MM.1S (cell line): Measurements from ENCODE around the gene COL27A1.

ENCODE experiments used
- DNase-seq: peaks from one replicate; pipeline ENCODE4 v3.0.0-alpha.2; 2015
- H2AFZ ChIP-seq: fragments of 300-600 bp; sonication (generic); 2 replicates; pipeline ENCODE4 v1.6.0; 2016; ENCODE audit warnings: antibody characterized with exemption, low read length
- H3F3A ChIP-seq: fragments of 300-600 bp; sonication (generic); 2 replicates; pipeline ENCODE4 v1.6.1; 2016; ENCODE audit warnings: mild to moderate bottlenecking, antibody characterized with exemption, low read length, moderate library complexity, mixed read lengths; ENCODE audit not compliant: insufficient read depth
- H3K27ac ChIP-seq: fragments of 300-600 bp; sonication (generic); 2 replicates; pipeline ENCODE4 v1.5.1; 2016; ENCODE audit warnings: mild to moderate bottlenecking, low read length
- H3K27me3 ChIP-seq: fragments of 300-600 bp; sonication (generic); replicated peaks from 2 replicates; pipeline ENCODE4 v1.6.0; 2016; ENCODE audit warnings: low read length; ENCODE audit not compliant: insufficient read depth
- H3K36me3 ChIP-seq: fragments of 300-600 bp; sonication (generic); replicated peaks from 2 replicates; pipeline ENCODE4 v1.6.1; 2016; ENCODE audit warnings: mild to moderate bottlenecking, low read length, mixed read lengths; ENCODE audit not compliant: insufficient read depth
- H3K4me1 ChIP-seq: fragments of 300-600 bp; sonication (generic); 2 replicates; pipeline ENCODE4 v1.6.1; 2016; ENCODE audit warnings: low read length, mixed read lengths
- H3K4me2 ChIP-seq: fragments of 300-600 bp; sonication (generic); 2 replicates; pipeline ENCODE4 v1.6.0; 2016; ENCODE audit warnings: low read depth, low read length
- H3K4me3 ChIP-seq: fragments of 300-600 bp; sonication (generic); 2 replicates; pipeline ENCODE4 v1.5.1; 2016; ENCODE audit warnings: low read length, mixed read lengths
- H3K79me2 ChIP-seq: fragments of 300-600 bp; sonication (generic); 2 replicates; pipeline ENCODE4 v1.6.1; 2016; ENCODE audit warnings: mixed run types, low read length, mixed read lengths
- H3K9ac ChIP-seq: fragments of 300-600 bp; sonication (generic); 2 replicates; pipeline ENCODE4 v1.6.1; 2016; ENCODE audit warnings: low read length, mixed read lengths
- H3K9me2 ChIP-seq: fragments of 300-600 bp; sonication (generic); replicated peaks from 2 replicates; pipeline ENCODE4 v1.6.1; 2016; ENCODE audit warnings: mild to moderate bottlenecking, low read length, mixed read lengths; ENCODE audit not compliant: insufficient read depth
- H3K9me3 ChIP-seq: fragments of 300-600 bp; sonication (generic); replicated peaks from 2 replicates; pipeline ENCODE4 v1.6.1; 2016; ENCODE audit warnings: mild to moderate bottlenecking, low read length, mixed read lengths; ENCODE audit not compliant: insufficient read depth
- H4K20me1 ChIP-seq: fragments of 300-600 bp; sonication (generic); 2 replicates; pipeline ENCODE4 v1.6.1; 2016; ENCODE audit warnings: mild to moderate bottlenecking, low read length, moderate library complexity, mixed read lengths; ENCODE audit not compliant: insufficient read depth
- EZH2 ChIP-seq: fragments of 300-600 bp; sonication (generic); optimal IDR thresholded peaks from 2 replicates; pipeline ENCODE3; 2017; ENCODE audit warnings: low read depth, mild to moderate bottlenecking, antibody characterized with exemption, low read length, mixed read lengths
- EZH2phosphoT487 ChIP-seq: fragments of 300-600 bp; sonication (generic); IDR thresholded peaks from 2 replicates; pipeline ENCODE4 v1.6.1; 2018; ENCODE audit warnings: antibody characterized with exemption, low read length
- TF ChIP-seq, protein P1 (sequence below): fragments of 300-600 bp; sonication (generic); IDR thresholded peaks from 2 replicates; pipeline ENCODE4 v1.5.1; 2016; ENCODE audit warnings: antibody characterized with exemption, low read length, mixed read lengths

The COL27A1 gene

GRCh38 chr9:114157516-114158176, 2.3 kb downstream of the COL27A1 start:
- Histone ChIP-seq H3K27ac (no peak overlapping the region), H3K4me3 (no peak overlapping the region), H3K36me3 (no peaks in the 10 kb centered on the region), H3K9me2 (no peaks in the 10 kb centered on the region), H3K79me2 (no peaks in the 10 kb centered on the region), H2AFZ (no peak overlapping the region), H3K9me3 (no peaks in the 10 kb centered on the region), H3F3A (no peaks in the 10 kb centered on the region), H4K20me1 (no peaks in the 10 kb centered on the region), H3K4me2 (no peak overlapping the region), H3K4me1 (no peaks in the 10 kb centered on the region), H3K9ac (no peak overlapping the region), H3K27me3 (peaks cover 27% of the 10 kb centered on the region)
- no peak for DNase-seq
- TF ChIP-seq EZH2phosphoT487 = no peak
- no peak for TF ChIP-seq EZH2
- TF ChIP-seq, protein P1, sequence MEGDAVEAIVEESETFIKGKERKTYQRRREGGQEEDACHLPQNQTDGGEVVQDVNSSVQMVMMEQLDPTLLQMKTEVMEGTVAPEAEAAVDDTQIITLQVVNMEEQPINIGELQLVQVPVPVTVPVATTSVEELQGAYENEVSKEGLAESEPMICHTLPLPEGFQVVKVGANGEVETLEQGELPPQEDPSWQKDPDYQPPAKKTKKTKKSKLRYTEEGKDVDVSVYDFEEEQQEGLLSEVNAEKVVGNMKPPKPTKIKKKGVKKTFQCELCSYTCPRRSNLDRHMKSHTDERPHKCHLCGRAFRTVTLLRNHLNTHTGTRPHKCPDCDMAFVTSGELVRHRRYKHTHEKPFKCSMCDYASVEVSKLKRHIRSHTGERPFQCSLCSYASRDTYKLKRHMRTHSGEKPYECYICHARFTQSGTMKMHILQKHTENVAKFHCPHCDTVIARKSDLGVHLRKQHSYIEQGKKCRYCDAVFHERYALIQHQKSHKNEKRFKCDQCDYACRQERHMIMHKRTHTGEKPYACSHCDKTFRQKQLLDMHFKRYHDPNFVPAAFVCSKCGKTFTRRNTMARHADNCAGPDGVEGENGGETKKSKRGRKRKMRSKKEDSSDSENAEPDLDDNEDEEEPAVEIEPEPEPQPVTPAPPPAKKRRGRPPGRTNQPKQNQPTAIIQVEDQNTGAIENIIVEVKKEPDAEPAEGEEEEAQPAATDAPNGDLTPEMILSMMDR = no peak

DNA sequence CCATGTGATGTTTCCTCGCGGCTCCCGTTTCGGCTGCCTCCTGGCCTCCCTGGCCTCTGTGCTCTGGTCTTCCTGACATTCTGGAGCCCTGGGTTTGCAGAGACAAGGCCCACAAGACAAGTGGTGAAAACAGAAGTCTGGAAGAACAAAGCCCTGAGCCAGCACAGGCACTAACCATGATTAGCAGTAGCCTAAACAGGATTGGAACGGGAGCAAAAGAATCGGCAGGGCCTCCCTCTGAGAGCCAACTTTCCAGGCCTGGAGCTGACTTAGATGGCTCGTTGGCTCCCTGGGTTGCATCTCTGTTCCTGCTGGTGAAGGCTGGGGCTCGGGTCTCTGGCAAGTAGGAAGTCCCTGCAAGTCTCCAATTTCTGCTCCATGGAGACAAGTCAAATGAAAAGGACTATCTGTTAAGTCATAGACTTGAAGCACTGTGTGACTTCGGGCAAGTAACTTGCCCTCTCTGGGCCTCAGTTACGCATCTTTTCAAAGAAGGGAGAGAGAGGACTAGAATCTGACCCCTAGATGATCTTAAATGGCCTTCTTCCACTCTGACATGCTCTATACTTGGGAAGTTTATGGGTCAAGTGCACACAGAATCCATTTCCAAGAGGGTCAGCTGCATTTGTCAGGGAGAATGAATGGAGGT, 3.3 kb downstream of the COL27A1 start:
- no peaks in the 10 kb centered on the region for H3K9me2 ChIP-seq

GRCh38 chr9:114159691-114160090, 4.4 kb downstream of the COL27A1 start:
- no peak for DNase-seq
- Histone ChIP-seq H3K4me2 (no peak overlapping the region), H4K20me1 (no peaks in the 10 kb centered on the region), H2AFZ (no peak overlapping the region), H3K9ac (no peak overlapping the region), H3K4me3 (no peak overlapping the region), H3K27me3 (peaks cover 8% of the 10 kb centered on the region), H3F3A (no peaks in the 10 kb centered on the region), H3K9me3 (no peaks in the 10 kb centered on the region), H3K79me2 (no peaks in the 10 kb centered on the region), H3K36me3 (no peaks in the 10 kb centered on the region), H3K9me2 (no peaks in the 10 kb centered on the region), H3K4me1 (peaks cover 12% of the 10 kb centered on the region), H3K27ac (no peak overlapping the region)
- TF ChIP-seq EZH2 (no peak), EZH2phosphoT487 (no peak)
- TF ChIP-seq, protein P1 = no peak

More for the DNA sequence above, 3.3 kb downstream of the COL27A1 start:
- no peak for DNase-seq
- Histone ChIP-seq H3K27me3 (peaks cover 19% of the 10 kb centered on the region), H3K27ac (no peak overlapping the region), H3K9ac (no peak overlapping the region), H3K4me3 (no peak overlapping the region), H3F3A (no peaks in the 10 kb centered on the region), H3K36me3 (no peaks in the 10 kb centered on the region), H3K9me3 (no peaks in the 10 kb centered on the region), H2AFZ (no peak overlapping the region), H3K79me2 (no peaks in the 10 kb centered on the region), H3K4me2 (no peak overlapping the region), H4K20me1 (no peaks in the 10 kb centered on the region), H3K4me1 (peaks cover 6% of the 10 kb centered on the region)
- TF ChIP-seq, protein P1 = no peak
- TF ChIP-seq EZH2 = no peak
- TF ChIP-seq EZH2phosphoT487 = no peak
